ENCODE measurements around the gene SLC25A3.
A peak's percentile ranks its signal among the peaks of the same experiment; 100 is the strongest.
"Not testable (repeated sequence)": the region's sequence is repeated elsewhere in the genome, so short reads cannot be mapped to it uniquely, and the experiment has no call there.

SLC25A3 gene

DNA sequence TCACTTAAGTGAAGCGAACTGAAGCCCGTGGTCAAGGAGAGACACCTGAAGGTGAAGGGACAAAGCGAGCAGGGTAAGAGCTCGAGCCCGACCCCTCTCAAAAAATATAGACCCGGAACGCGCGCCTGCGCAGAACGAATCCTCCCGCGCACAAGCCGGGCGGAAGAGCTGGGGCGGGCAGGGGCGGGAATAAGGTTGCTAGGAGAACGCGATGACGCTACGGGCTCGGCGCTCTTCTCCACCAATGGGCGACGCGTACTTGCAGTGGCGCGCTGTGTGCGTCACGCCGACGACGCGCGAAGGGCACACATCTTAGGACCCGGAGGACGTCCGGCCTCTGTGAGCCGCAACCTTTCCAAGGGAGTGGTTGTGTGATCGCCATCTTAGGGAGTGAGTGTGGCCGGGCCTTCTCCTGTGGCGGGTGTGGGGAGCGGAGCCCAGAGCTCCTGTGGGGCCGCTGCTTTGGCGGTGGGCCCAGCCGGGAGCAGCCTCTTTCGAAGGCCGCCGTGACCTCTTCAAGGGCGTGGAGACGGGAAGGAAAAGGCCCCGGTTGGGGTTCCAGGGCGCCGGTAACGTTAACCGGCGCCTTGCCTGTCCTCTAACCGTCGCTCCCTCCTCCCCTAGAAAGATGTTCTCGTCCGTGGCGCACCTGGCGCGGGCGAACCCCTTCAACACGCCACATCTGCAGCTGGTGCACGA lies at the start of gene SLC25A3:
TSS of gene SLC25A3 (plus strand) at position 336 of the 699 bp plus-strand sequence. CDS start at position 629, 293 bp downstream.
- peak within 1 kb of the TSS; percentile 82 for H3K27ac ChIP-seq (ENCODE audit: low read length)
- peaks cover 35% of the 10 kb centered on the region for H3K36me3 ChIP-seq (ENCODE audit: insufficient read depth, low read depth, low read length)
- peaks cover 10% of the 10 kb centered on the region; the same call in 1 of the 2 replicates for H3K4me1 ChIP-seq (ENCODE audit: insufficient read depth, low read length)
- H3K4me3 ChIP-seq (ENCODE audit: low read length), result peak within 1 kb of the TSS; percentile 87
- H3K9me3 ChIP-seq (ENCODE audit: insufficient read depth, low read depth, low read length), result no peaks in the 10 kb centered on the region
- H3K9ac ChIP-seq (ENCODE audit: low read depth, low read length), result peak within 1 kb of the TSS; percentile 98
- H3K27me3 ChIP-seq (ENCODE audit: insufficient read depth, low read length), result no peaks in the 10 kb centered on the region

DNA sequence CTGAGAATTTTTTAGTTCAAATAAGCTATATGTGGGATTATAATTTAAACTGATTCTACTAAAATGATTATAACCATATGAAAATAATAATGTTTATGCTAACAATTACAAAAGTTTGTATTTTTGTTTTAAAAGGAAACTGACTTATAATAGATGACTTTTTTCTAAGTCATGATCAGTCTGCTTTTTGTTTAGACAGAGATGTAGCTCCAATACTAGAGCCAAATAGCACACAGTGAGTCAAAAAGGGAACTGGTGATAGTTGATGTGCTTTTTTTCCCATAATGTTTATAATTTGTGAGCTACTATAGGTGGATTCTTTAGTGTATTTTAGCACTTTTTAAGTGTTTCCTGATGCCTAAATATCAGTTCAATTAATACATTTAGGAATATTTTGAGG lies 49.8 kb upstream of the SLC25A3 start:
- H3K9ac ChIP-seq (ENCODE audit: low read depth, low read length), result no peak overlapping the region
- H3K4me1 ChIP-seq (ENCODE audit: insufficient read depth, low read length), result no peaks in the 10 kb centered on the region
- H3K4me3 ChIP-seq (ENCODE audit: low read length), result no peak overlapping the region
- H3K27me3 ChIP-seq (ENCODE audit: insufficient read depth, low read length), result no peaks in the 10 kb centered on the region
- no peak overlapping the region for H3K27ac ChIP-seq (ENCODE audit: low read length)
- H3K36me3 ChIP-seq (ENCODE audit: insufficient read depth, low read depth, low read length), result peaks cover 96% of the 10 kb centered on the region
- H3K9me3 ChIP-seq (ENCODE audit: insufficient read depth, low read depth, low read length), result no peaks in the 10 kb centered on the region

DNA sequence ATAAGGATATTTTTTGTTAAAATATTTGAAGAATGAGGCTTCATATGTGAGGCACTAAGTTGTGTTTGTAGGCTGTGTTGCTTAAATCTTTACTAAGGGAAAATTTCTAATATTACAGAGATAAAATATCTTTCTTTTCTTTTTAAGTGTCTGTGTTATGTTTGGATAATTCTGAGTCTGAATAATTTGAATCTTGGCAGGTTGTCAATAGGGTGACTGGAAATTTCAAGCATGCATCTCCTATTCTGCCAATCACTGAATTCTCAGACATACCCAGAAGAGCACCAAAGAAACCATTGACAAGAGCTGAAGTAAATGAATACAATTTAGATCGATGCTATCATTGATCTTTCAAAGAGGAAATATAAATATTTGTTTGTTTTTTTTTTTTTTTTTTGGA lies 48.7 kb upstream of the SLC25A3 start:
- H3K4me1 ChIP-seq (ENCODE audit: insufficient read depth, low read length), result no peaks in the 10 kb centered on the region
- H3K9me3 ChIP-seq (ENCODE audit: insufficient read depth, low read depth, low read length), result no peaks in the 10 kb centered on the region
- peaks cover 99% of the 10 kb centered on the region for H3K36me3 ChIP-seq (ENCODE audit: insufficient read depth, low read depth, low read length)
- H3K27me3 ChIP-seq (ENCODE audit: insufficient read depth, low read length), result no peaks in the 10 kb centered on the region
- no peak overlapping the region for H3K9ac ChIP-seq (ENCODE audit: low read depth, low read length)
- no peak overlapping the region for H3K27ac ChIP-seq (ENCODE audit: low read length)
- no peak overlapping the region for H3K4me3 ChIP-seq (ENCODE audit: low read length)

DNA sequence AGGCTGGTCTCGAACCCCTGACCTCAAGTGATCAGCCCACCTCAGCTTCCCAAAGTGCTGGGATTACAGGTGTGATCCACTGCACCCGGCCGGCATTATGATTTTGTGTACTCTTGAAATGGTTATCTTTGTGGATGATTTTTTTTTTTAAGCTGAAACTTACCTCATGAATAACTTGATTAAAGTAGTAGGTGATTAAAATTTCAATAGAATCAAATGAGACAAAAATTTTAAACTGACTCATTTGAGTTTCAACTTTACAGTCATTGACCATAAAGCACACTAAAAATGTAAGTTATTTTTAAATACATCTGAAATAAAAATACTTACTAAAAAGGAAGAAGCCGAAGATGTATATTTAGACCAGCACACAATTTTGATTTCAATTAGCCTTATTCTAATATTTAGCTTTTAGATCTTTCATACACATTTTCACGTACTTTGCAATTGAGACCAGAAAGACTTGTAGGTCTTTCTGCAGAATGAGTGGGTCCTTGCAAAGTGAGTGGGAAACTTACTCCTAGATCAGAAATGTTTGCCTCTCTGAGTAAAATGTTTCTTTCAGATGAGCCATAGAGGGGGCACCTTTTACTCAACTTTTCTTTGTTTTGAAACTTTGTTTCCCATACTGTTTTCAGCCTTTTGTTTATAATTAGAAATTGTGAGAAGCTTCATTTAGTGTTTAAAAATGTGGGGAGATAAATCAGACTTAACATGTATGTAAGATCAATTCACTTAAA lies 43.9 kb upstream of the SLC25A3 start:
- H3K4me3 ChIP-seq (ENCODE audit: low read length), result no peak overlapping the region
- H3K9me3 ChIP-seq (ENCODE audit: insufficient read depth, low read depth, low read length), result no peaks in the 10 kb centered on the region
- H3K36me3 ChIP-seq (ENCODE audit: insufficient read depth, low read depth, low read length), result peaks cover 67% of the 10 kb centered on the region
- H3K4me1 ChIP-seq (ENCODE audit: insufficient read depth, low read length), result no peaks in the 10 kb centered on the region
- no peak overlapping the region for H3K9ac ChIP-seq (ENCODE audit: low read depth, low read length)
- H3K27ac ChIP-seq (ENCODE audit: low read length), result no peak overlapping the region
- no peaks in the 10 kb centered on the region for H3K27me3 ChIP-seq (ENCODE audit: insufficient read depth, low read length)

DNA sequence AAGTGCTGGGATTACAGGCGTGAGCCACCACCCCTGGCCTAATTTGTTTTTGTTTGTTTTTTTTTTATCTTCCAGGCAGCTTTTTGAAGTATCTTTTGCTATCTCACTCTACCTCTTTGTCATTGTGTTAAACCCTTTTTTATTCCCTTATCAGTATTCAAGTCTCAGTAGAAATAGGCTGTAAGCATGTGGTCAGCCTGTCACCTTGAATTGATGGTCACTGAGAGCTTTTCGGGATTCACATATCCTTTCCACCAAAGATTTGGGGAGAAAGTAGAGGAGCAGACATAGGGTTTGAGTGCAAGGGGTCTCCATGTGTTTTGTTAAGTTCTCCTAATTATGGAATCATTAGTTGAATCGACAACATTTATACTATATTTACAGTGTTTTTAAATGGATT lies 41.7 kb upstream of the SLC25A3 start:
- Histone ChIP-seq H3K4me1 (ENCODE audit: insufficient read depth, low read length) (no peaks in the 10 kb centered on the region), H3K27me3 (ENCODE audit: insufficient read depth, low read length) (no peaks in the 10 kb centered on the region), H3K27ac (ENCODE audit: low read length) (no peak overlapping the region), H3K4me3 (ENCODE audit: low read length) (no peak overlapping the region), H3K36me3 (ENCODE audit: insufficient read depth, low read depth, low read length) (peaks cover 45% of the 10 kb centered on the region), H3K9ac (ENCODE audit: low read depth, low read length) (no peak overlapping the region), H3K9me3 (ENCODE audit: insufficient read depth, low read depth, low read length) (no peaks in the 10 kb centered on the region)

DNA sequence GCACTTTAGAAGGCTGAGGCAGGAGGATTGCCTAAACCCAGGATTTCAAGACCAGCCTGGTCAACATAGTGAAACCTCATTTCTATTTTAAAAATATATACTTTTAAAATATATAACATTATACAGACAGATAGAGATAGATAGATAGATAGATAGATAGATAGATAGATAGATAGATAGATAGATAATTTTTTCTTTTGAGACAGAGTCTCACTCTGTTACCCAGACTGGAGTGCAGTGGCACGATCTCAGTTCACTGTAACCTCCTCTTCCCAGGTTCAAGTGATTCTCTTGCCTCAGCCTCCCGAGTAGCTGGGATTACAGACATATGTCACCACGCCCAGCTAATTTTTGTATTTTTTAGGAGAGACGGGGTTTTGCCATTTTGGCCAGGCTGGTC lies 35.4 kb upstream of the SLC25A3 start:
- not testable (repeated sequence) for H3K4me3 ChIP-seq (ENCODE audit: low read length); H3K27me3 ChIP-seq (ENCODE audit: insufficient read depth, low read length); H3K9ac ChIP-seq (ENCODE audit: low read depth, low read length); H3K4me1 ChIP-seq (ENCODE audit: insufficient read depth, low read length); H3K9me3 ChIP-seq (ENCODE audit: insufficient read depth, low read depth, low read length); H3K36me3 ChIP-seq (ENCODE audit: insufficient read depth, low read depth, low read length); H3K27ac ChIP-seq (ENCODE audit: low read length)

DNA sequence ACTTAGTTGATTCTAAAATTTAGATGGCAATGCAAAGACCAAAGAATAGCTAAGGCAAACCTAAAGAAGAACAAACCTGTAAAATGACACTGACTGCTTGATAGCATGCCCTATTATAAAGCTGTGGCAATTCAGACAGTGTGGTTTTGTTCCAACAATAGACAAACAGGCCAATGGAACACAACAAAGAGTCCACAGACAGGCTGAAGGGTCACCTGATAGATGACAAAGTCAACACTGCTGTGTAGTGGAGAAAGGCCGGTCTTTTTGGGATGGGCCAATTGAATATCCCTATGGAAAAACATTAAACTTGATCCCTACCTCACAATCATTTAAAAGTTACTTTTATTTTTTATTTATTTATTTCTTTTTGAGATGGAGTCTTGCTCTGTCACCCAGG lies 33.8 kb upstream of the SLC25A3 start:
- Histone ChIP-seq H3K9ac (ENCODE audit: low read depth, low read length) (no peak overlapping the region), H3K27me3 (ENCODE audit: insufficient read depth, low read length) (no peaks in the 10 kb centered on the region), H3K36me3 (ENCODE audit: insufficient read depth, low read depth, low read length) (no peaks in the 10 kb centered on the region), H3K4me1 (ENCODE audit: insufficient read depth, low read length) (no peaks in the 10 kb centered on the region), H3K27ac (ENCODE audit: low read length) (no peak overlapping the region), H3K9me3 (ENCODE audit: insufficient read depth, low read depth, low read length) (no peaks in the 10 kb centered on the region), H3K4me3 (ENCODE audit: low read length) (no peak overlapping the region)

DNA sequence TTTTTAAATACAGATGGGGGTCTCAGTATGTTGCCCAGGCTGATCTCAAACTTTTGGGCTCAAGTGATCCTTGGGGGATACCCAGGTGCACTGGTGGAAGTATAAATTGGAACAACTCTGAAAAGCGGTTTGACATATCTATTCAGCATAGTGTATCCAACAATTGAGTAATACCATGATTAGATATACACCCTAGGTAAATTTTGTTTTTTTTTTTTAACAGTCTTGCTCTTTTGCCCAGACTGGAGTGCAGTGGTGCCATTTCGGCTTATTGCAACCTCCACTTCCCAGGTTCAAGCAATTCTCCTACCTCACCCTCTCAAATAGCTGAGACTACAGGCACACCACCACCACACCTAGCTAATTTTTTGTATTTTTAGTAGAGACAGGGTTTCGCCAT lies 31.6 kb upstream of the SLC25A3 start:
- Histone ChIP-seq H3K36me3 (ENCODE audit: insufficient read depth, low read depth, low read length) (no peaks in the 10 kb centered on the region), H3K9ac (ENCODE audit: low read depth, low read length) (no peak overlapping the region), H3K27ac (ENCODE audit: low read length) (no peak overlapping the region), H3K4me1 (ENCODE audit: insufficient read depth, low read length) (no peaks in the 10 kb centered on the region), H3K4me3 (ENCODE audit: low read length) (no peak overlapping the region), H3K9me3 (ENCODE audit: insufficient read depth, low read depth, low read length) (no peaks in the 10 kb centered on the region), H3K27me3 (ENCODE audit: insufficient read depth, low read length) (no peaks in the 10 kb centered on the region)

DNA sequence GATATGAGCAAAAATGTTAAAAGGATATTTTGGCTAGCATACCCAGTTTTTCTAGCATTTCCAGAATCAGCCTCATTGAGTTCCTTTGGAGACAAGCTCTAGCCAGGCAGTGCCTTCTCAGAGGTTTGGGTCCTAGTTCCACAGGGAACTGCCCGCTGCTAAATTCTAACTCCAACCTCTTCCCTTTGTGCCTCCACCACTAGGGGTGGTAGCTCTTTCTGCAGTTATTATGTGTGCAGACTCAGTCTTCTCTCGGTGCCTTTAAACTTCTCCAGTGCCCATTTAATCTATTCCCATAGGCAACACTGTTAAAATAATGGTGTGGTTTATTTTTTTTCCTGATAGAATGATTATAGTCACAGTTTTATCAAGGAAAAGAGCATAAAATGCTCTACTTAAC lies 21.5 kb upstream of the SLC25A3 start:
- Histone ChIP-seq H3K4me3 (ENCODE audit: low read length) (no peak overlapping the region), H3K9me3 (ENCODE audit: insufficient read depth, low read depth, low read length) (no peaks in the 10 kb centered on the region), H3K9ac (ENCODE audit: low read depth, low read length) (no peak overlapping the region), H3K36me3 (ENCODE audit: insufficient read depth, low read depth, low read length) (no peaks in the 10 kb centered on the region), H3K27ac (ENCODE audit: low read length) (no peak overlapping the region), H3K27me3 (ENCODE audit: insufficient read depth, low read length) (no peaks in the 10 kb centered on the region), H3K4me1 (ENCODE audit: insufficient read depth, low read length) (no peaks in the 10 kb centered on the region)

DNA sequence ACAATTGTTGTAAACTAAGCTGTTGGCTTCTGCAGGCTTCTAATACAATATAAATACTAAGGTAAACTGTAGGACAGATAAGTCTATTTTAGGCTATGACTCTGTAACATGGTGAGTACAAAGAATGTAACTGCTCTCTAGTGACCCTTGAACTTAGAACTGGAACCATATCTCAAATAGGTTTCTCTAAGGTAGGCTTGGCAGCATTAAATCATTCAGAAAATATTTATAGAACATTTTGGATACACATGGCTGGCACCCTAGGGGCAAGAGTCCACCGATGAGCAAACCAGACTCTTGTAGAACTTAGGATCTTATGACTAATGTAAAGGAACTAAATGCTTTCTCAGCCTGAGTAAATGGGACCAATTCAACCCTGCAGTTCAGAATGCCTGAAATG lies 19.4 kb upstream of the SLC25A3 start:
- Histone ChIP-seq H3K9ac (ENCODE audit: low read depth, low read length) (no peak overlapping the region), H3K27me3 (ENCODE audit: insufficient read depth, low read length) (no peaks in the 10 kb centered on the region), H3K4me1 (ENCODE audit: insufficient read depth, low read length) (no peaks in the 10 kb centered on the region), H3K4me3 (ENCODE audit: low read length) (no peak overlapping the region), H3K27ac (ENCODE audit: low read length) (no peak overlapping the region), H3K9me3 (ENCODE audit: insufficient read depth, low read depth, low read length) (no peaks in the 10 kb centered on the region), H3K36me3 (ENCODE audit: insufficient read depth, low read depth, low read length) (no peaks in the 10 kb centered on the region)

DNA sequence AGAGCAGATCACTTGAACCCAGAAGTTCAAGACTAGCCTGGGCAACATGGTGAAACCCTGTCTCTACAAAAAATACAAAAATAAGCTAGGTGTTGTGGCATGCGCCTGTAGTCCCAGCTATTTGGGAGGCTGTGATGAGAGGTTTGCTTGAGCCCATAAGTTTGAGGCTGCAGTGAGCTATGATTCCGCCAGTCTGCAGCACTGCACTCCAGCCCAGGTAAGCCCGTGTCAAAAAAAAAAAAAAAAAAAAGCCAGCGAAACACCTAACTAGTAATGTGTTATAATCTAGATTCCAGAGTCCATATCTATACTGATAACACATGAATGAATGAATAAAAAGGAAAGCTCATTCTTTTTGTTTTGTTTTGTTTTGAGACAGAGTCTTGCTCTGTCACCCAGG lies 18.5 kb upstream of the SLC25A3 start:
- Histone ChIP-seq H3K9ac (ENCODE audit: low read depth, low read length) (no peak overlapping the region), H3K4me3 (ENCODE audit: low read length) (no peak overlapping the region), H3K36me3 (ENCODE audit: insufficient read depth, low read depth, low read length) (no peaks in the 10 kb centered on the region), H3K27me3 (ENCODE audit: insufficient read depth, low read length) (no peaks in the 10 kb centered on the region), H3K27ac (ENCODE audit: low read length) (no peak overlapping the region), H3K4me1 (ENCODE audit: insufficient read depth, low read length) (no peaks in the 10 kb centered on the region), H3K9me3 (ENCODE audit: insufficient read depth, low read depth, low read length) (no peaks in the 10 kb centered on the region)

DNA sequence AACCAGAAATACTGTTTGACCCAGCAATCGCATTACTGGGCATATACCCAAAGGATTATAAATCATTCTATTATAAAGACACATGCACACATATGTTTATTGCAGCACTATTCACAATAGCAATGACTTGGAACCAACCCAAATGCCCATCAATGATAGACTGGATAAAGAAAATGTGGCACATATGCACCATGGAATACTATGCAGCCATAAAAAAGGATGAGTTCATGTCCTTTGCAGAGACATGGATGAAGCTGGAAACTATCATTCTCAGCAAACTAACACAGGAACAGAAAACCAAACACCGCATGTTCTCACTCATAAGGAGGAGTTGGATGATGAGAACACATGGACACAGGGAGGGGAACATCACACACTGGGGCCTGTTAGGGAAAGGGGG lies 16.7 kb upstream of the SLC25A3 start:
- H3K27me3 ChIP-seq (ENCODE audit: insufficient read depth, low read length); H3K9me3 ChIP-seq (ENCODE audit: insufficient read depth, low read depth, low read length); H3K4me1 ChIP-seq (ENCODE audit: insufficient read depth, low read length); H3K27ac ChIP-seq (ENCODE audit: low read length); H3K36me3 ChIP-seq (ENCODE audit: insufficient read depth, low read depth, low read length); H3K9ac ChIP-seq (ENCODE audit: low read depth, low read length); H3K4me3 ChIP-seq (ENCODE audit: low read length): not testable (repeated sequence)

All from iPS-20b (cell line).